ENCODE results near the gene SEC24A.

GRCh38 chr5:134626369-134627014 lies 22.1 kb upstream of the SEC24A start:
- no peak for TF ChIP-seq CTCF (IDR thresholded peaks at IDR 0.05; ENCODE audit: low read length)
- TF ChIP-seq EZH2 (IDR thresholded peaks at IDR 0.05; ENCODE audit: borderline replicate concordance, low read length): no peak
